ENCODE measurements around the gene VKORC1. TPM values are rescaled to one million over a fixed set of nuclear protein-coding genes. Genes with fewer than 3 reads are reported as not detected.

VKORC1 gene
- total RNA-seq, 1 donor from 2014 or later, result 78.9 TPM

DNA sequence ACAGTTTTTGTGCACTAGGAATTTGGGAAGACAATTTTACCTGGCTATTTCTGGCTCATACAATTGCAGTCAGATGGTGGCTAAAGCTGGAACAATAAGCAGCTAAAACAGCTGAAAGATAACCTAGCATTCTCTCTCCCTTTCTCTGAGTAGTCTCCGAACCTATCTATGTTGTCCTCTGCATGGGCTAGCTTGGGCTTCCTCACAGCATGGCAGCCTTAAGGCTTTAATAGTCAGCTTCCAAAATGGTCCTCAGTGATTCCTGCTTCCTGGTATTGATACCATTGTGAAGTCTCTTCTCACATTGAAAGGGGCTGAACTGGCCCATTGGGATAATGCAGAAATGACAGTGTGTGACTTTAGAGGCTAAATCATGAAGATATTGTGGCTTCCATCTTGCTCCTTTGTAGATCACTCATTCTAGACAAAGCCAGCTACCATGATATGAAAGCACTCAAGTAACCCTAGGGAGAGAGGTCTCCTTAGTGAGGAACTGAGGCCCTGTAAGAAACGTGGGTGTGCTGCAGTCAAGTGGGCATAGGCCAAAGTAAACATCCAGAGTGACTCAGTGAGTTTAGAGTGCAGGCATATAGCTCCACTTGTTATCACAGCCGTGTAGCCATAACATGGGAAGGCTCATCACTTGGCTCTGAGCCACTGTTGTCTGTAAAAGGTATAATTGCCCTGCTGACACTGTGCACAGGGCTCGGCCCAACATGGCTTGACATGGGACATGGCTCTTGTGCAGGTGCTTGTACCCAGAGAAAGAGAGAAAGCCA, 5.5 kb upstream of the VKORC1 start:
- no peaks in the 10 kb centered on the region for H3K36me3 Mint-ChIP-seq
- TF ChIP-seq, protein P1, sequence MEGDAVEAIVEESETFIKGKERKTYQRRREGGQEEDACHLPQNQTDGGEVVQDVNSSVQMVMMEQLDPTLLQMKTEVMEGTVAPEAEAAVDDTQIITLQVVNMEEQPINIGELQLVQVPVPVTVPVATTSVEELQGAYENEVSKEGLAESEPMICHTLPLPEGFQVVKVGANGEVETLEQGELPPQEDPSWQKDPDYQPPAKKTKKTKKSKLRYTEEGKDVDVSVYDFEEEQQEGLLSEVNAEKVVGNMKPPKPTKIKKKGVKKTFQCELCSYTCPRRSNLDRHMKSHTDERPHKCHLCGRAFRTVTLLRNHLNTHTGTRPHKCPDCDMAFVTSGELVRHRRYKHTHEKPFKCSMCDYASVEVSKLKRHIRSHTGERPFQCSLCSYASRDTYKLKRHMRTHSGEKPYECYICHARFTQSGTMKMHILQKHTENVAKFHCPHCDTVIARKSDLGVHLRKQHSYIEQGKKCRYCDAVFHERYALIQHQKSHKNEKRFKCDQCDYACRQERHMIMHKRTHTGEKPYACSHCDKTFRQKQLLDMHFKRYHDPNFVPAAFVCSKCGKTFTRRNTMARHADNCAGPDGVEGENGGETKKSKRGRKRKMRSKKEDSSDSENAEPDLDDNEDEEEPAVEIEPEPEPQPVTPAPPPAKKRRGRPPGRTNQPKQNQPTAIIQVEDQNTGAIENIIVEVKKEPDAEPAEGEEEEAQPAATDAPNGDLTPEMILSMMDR (conservative IDR thresholded peaks at IDR 0.05), result no peak
- peaks cover 4% of the 10 kb centered on the region for H3K4me1 Mint-ChIP-seq (ENCODE audit: unreplicated experiment)
- peaks cover 4% of the 10 kb centered on the region for H3K27me3 Mint-ChIP-seq
- DNase-seq (ENCODE audit: extremely low spot score, unreplicated experiment), result no peak
- H3K9me3 Mint-ChIP-seq, result peaks cover 5% of the 10 kb centered on the region
- no peak overlapping the region for H3K4me3 Mint-ChIP-seq
- H3K27ac Mint-ChIP-seq, result no peak overlapping the region

DNA sequence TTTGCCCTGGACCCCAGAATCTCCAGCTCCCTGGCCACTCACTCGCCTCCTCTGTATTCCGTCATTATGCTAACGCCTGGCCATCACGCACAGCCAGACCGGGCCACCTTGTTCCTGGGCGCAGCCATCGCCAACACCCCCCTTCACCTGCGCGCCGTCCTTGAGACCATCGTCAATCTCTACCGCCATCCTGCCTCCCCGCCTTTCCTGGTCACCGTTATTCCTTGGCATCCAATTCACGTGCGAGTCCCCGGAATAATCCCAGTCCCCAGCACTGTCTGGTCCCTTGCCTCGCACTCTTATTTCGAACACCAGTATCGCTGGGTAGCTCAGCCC, 541 bp downstream of the VKORC1 start:
- Mint-ChIP-seq H3K9me3 (peaks cover 5% of the 10 kb centered on the region), H3K36me3 (no peaks in the 10 kb centered on the region)
- no peak for DNase-seq (ENCODE audit: extremely low spot score, unreplicated experiment)

DNA sequence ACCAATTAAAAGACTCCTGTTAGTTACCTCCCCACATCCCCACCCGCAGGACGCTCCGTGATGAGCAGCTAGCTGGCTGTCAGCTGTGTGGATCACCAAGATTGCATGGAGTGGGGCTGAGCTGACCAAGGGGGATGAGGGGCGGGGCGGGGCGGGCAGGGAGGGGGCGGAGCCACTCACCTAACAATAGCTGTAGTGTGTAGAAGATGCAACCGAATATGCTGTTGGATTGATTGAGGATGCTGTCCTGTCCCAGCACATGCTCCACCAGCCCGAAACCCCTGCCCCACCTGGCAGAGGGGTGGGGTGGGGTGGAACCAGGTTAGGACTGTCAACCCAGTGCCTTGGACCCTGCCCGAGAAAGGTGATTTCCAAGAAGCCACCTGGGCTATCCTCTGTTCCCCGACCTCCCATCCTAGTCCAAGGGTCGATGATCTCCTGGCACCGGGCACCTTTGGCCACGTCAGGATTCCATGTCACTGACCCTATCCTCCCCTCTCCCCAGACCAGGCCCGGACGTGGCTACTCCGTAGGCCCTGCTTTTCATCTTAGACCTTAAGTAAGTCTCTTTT, 1.4 kb downstream of the VKORC1 start:
- Mint-ChIP-seq H3K36me3 (no peaks in the 10 kb centered on the region), H3K4me1 (ENCODE audit: unreplicated experiment) (peaks cover 11% of the 10 kb centered on the region), H3K27ac (peak overlapping the region; percentile 39), H3K4me3 (peak overlapping the region; percentile 95), H3K27me3 (no peaks in the 10 kb centered on the region), H3K9me3 (peaks cover 5% of the 10 kb centered on the region)
- DNase-seq (ENCODE audit: extremely low spot score, unreplicated experiment), result no peak
- TF ChIP-seq, protein P1 (conservative IDR thresholded peaks at IDR 0.05), result no peak

More for the DNA sequence above, 541 bp downstream of the VKORC1 start:
- TF ChIP-seq, protein P1 (conservative IDR thresholded peaks at IDR 0.05), result no peak
- peaks cover 11% of the 10 kb centered on the region for H3K4me1 Mint-ChIP-seq (ENCODE audit: unreplicated experiment)
- no peaks in the 10 kb centered on the region for H3K27me3 Mint-ChIP-seq
- H3K4me3 Mint-ChIP-seq, result peak overlapping the region; percentile 95
- peak overlapping the region; percentile 92 for H3K27ac Mint-ChIP-seq

DNA sequence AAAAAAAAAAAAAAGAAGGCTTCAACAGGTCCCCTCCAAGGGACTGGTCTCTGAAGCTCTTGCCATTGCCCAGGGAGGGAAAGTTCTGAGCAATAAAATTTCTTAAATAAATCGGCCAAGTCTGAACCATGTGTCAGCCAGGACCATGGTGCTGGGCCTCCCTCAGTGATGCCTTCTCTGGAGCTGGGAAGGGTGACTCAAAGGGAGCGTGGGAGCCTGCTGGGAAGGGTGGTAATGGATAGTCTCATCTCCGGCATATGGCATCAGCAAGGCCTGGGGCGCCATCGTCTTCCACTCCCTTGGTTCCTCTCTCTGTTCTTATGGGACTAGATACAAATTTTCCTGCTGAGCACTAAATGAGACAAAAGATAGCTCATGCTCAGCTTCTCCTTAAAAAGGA, 2.3 kb downstream of the VKORC1 start:
- peaks cover 5% of the 10 kb centered on the region for H3K9me3 Mint-ChIP-seq
- H3K4me1 Mint-ChIP-seq (ENCODE audit: unreplicated experiment), result peaks cover 11% of the 10 kb centered on the region
- H3K36me3 Mint-ChIP-seq, result no peaks in the 10 kb centered on the region
- no peak overlapping the region for H3K27ac Mint-ChIP-seq
- TF ChIP-seq, protein P1 (conservative IDR thresholded peaks at IDR 0.05), result no peak
- no peaks in the 10 kb centered on the region for H3K27me3 Mint-ChIP-seq
- H3K4me3 Mint-ChIP-seq, result peak overlapping the region; percentile 47
- DNase-seq (ENCODE audit: extremely low spot score, unreplicated experiment), result no peak

DNA sequence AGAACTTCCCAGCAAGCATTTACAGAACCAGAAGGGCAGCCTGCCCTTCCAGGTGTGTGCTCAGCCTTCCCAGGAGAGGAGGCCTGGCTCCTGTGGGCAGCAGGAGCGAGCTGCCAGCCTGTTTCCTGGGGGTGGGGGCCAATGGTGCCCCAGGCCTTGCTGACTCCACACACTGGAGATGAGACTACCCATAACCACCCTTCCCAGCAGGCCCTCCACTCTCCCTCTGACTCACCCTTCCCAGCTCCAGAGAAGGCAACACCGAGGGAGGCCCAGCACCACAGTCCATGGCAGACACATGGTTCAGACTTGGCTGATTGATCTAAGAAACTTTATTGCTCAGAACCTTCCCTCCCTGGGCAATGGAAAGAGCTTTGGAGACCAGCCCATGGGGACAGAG, 4.1 kb downstream of the VKORC1 start:
- Mint-ChIP-seq H3K36me3 (no peaks in the 10 kb centered on the region), H3K27me3 (no peaks in the 10 kb centered on the region), H3K27ac (no peak overlapping the region), H3K9me3 (peaks cover 1% of the 10 kb centered on the region), H3K4me3 (no peak overlapping the region), H3K4me1 (ENCODE audit: unreplicated experiment) (peaks cover 7% of the 10 kb centered on the region)
- TF ChIP-seq, protein P1 (conservative IDR thresholded peaks at IDR 0.05), result no peak
- DNase-seq (ENCODE audit: extremely low spot score, unreplicated experiment), result no peak

Data from type B pancreatic cell (in vitro differentiated cells).